HG03060 (cell line): ENCODE measurements around the gene TSPAN15.

Experiments used
- ATAC-seq: cut with Tn5 transposase; IDR thresholded peaks from one replicate; pipeline ENCODE4 v1.9.1; 2021; ENCODE audit warnings: low read depth, moderate number of reproducible peaks; ENCODE audit not compliant: unreplicated experiment

TSPAN15 gene

GRCh38 chr10:69464401-69464800 is 13.1 kb downstream of the TSPAN15 start:
- no peak for ATAC-seq

- no peak for ATAC-seq
These were observed 13.6 kb downstream of the TSPAN15 start for GRCh38 chr10:69464801-69465401.

- no peak for ATAC-seq
These were observed 14.3 kb downstream of the TSPAN15 start for GRCh38 chr10:69465457-69466157.

GRCh38 chr10:69466158-69466490 is 14.9 kb downstream of the TSPAN15 start:
- no peak for ATAC-seq

- no peak for ATAC-seq
These were observed 15.4 kb downstream of the TSPAN15 start for GRCh38 chr10:69466689-69467088.

GRCh38 chr10:69467928-69468750 is 16.9 kb downstream of the TSPAN15 start:
- ATAC-seq, result no peak

GRCh38 chr10:69468751-69469089 is 17.5 kb downstream of the TSPAN15 start:
- ATAC-seq, result no peak

- no peak for ATAC-seq
These were observed 18.7 kb downstream of the TSPAN15 start for GRCh38 chr10:69469976-69470375.

- no peak for ATAC-seq
These were observed 19.5 kb downstream of the TSPAN15 start for GRCh38 chr10:69470463-69471384.

GRCh38 chr10:69472142-69472541 is 20.9 kb downstream of the TSPAN15 start:
- no peak for ATAC-seq

GRCh38 chr10:69472544-69472943 is 21.3 kb downstream of the TSPAN15 start:
- ATAC-seq, result no peak

- no peak for ATAC-seq
These were observed 22.2 kb downstream of the TSPAN15 start for GRCh38 chr10:69473304-69473990.

- no peak for ATAC-seq
These were observed 23.6 kb downstream of the TSPAN15 start for GRCh38 chr10:69474742-69475432.

GRCh38 chr10:69475433-69475830 is 24.2 kb downstream of the TSPAN15 start:
- no peak for ATAC-seq

- ATAC-seq, result no peak
These were observed 26.8 kb downstream of the TSPAN15 start for GRCh38 chr10:69477968-69478597.

GRCh38 chr10:69479240-69480067 is 28.2 kb downstream of the TSPAN15 start:
- ATAC-seq, result no peak

- ATAC-seq, result no peak
These were observed 28.8 kb downstream of the TSPAN15 start for GRCh38 chr10:69480068-69480412.

- ATAC-seq, result no peak
These were observed 30.0 kb downstream of the TSPAN15 start for GRCh38 chr10:69481305-69481704.
